Measurements from ENCODE around the gene DCUN1D1.

- no peak for TF ChIP-seq ARNTL (CRISPR knock-in tag; IDR thresholded peaks at IDR 0.05; ENCODE audit: borderline replicate concordance, low read depth)
- no peak for TF ChIP-seq PATZ1 (CRISPR knock-in tag; IDR thresholded peaks at IDR 0.05; ENCODE audit: borderline replicate concordance)
- no peak for TF ChIP-seq ISL1 (CRISPR knock-in tag; IDR thresholded peaks at IDR 0.05)
- TF ChIP-seq ZC3H10 (CRISPR knock-in tag; IDR thresholded peaks at IDR 0.05), result no peak
- no peak for TF ChIP-seq ZFP3 (CRISPR knock-in tag; IDR thresholded peaks at IDR 0.05)
- no peak for TF ChIP-seq RARB (CRISPR knock-in tag; IDR thresholded peaks at IDR 0.05)
- TF ChIP-seq GLIS3 (CRISPR knock-in tag; IDR thresholded peaks at IDR 0.05), result no peak
- TF ChIP-seq BACH2 (CRISPR knock-in tag; IDR thresholded peaks at IDR 0.05; ENCODE audit: borderline replicate concordance), result no peak
- TF ChIP-seq ZFP30 (CRISPR knock-in tag; IDR thresholded peaks at IDR 0.05), result no peak
Observed at GRCh38 chr3:183008303-183008702, 28.0 kb upstream of the DCUN1D1 start.

Measured in SK-N-SH treated with all-trans-retinoic acid at 6 μM for 48 hours (cell line).